GM21737 (cell line): ENCODE measurements around the gene GAS2L1.

Experiments
- ATAC-seq: cut with Tn5 transposase; IDR thresholded peaks from one replicate; pipeline ENCODE4 v1.9.1; 2021; ENCODE audit warnings: mild to moderate bottlenecking, moderate library complexity; ENCODE audit not compliant: unreplicated experiment

GAS2L1 gene

DNA sequence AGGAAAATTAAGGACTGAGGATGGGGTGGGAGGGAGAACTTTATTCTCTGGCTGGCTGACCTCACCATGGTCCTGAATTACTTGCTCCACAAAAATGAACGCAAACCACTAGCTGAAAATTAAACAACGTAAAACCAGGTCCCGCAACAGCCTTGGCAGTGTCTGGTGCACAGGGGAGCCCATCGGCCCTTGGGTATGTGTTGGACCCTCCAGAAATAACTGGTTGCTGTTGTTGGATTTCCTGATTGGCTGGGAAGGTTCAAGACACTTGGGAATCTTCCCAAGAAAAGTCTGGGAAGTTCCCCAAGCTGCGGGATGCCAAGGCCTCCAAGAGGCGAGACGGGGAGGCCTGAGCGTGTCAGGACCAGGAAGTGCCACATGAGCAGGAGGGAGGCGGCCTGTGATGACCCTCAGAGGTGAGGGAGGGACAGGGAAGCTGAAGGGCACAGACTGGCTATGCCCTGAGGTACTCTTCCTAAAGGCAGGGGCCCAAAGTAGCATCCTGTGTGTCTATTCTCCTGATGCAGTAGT is 19.4 kb downstream of the GAS2L1 start:
- ATAC-seq = no peak

DNA sequence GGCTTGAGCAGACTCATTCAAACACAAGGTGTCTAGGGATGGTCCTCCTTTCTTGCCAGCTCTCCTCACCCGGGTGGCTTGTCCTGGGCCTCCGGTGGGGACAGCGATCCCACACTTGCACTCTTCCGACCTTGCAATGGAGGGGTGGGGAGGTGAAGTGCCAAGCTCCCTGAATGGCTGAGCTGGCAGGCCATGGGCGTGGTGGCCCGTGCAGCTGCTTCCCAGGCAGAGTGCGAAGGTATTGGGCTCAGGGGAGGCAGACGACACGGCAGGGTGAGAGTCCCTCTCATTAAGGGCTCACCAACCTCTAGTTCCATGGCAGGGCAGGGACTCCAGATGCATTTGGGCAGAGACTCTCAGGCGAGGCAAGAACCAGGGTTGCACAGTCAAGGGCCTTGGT is 20.0 kb downstream of the GAS2L1 start:
- no peak for ATAC-seq

DNA sequence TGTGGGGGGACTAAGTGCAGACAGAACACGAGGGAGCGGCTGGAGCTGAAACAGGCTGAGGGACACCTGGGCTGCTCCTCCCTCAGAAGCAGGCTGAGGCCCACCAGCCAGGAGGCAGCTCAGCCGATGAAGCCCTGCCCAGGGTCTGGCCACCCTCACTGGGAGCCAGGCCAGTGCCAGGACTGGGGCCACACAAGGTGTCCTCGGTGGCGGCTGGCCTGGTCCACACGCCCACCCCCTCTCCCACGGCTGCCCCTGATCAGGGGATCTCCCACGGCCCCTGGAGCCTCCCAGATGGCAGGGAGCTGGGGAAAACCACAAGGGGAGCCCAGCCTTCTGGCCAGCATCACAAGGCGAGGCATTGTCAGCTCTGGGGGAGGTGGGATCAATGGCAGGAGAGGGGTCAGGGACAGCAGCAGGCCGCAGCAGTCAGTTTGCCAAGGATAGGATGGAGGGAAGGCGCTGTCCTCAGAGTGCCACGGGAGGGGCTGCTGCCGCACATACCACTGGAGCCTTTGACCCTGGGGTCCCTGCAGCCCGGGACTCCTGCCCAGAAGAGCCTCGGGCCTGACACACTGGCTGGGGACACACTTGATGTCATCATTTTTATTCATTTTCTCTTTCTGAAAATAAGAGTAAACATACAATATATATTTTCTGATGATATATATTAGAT is 20.8 kb downstream of the GAS2L1 start:
- no peak for ATAC-seq

DNA sequence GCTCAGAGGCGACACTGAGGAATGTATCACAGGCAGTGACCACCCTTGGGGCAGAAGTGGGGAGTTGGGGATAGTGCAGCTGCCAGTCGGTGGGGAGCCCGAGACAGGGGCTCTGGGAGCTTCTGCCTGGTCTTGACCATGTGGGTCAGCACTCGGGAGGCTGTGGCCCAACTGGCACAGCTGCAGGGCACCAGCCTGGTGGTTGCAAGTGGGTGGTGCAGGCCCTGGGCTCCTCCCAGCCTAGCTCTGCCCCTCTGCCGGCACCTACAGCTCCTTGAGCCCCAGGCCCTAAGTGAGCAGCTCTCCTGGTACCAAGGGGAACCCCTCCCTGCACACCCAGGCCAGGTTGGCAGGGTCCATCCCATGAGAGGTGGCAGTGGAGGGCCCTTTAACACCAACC is 21.6 kb downstream of the GAS2L1 start:
- no peak for ATAC-seq

DNA sequence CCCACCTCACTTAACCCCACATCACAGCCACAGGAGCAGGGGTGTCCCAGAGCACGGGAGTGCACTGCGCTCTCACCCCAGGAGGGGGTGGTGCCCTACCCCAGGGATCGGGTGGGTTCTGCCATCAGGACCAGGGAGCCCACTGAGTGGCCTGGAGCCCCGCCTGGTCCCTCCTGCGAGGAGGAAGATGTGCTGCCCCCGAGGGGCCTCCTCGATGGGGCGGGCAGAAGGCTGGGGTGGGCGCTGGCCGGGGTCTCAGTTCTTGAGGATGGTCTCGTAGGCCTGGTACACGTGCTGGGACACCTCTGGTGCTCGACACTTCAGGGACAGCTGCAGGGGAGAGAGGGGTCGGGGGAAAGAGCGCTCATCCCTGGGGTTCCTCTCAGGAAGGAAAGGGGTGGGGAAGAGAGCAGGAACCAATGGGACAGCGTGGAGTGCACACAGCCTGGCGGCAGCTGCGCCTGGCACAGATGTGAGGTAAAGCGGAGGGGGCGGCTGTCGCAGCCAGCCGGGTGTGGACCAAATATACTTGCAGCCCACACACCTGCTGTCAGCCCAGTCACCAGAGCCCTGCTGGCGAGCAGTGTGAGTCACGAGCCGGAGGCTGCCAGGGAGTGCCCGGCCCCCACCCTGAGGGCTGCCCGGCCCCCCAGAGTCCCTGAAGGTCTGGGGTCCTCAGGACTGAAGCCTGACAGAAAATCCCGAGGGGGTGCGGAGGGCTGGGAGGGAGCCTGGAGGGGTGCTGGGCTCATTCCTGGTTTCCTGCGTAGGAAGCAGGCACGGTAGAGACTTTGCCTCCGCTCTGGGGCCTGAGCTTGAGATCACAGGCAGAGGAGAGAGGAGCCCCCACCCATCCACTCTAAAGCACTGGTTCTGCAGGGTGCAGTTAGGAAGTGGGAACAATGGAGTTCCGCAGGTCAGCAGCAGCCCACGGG is 22.4 kb downstream of the GAS2L1 start:
- no peak for ATAC-seq

DNA sequence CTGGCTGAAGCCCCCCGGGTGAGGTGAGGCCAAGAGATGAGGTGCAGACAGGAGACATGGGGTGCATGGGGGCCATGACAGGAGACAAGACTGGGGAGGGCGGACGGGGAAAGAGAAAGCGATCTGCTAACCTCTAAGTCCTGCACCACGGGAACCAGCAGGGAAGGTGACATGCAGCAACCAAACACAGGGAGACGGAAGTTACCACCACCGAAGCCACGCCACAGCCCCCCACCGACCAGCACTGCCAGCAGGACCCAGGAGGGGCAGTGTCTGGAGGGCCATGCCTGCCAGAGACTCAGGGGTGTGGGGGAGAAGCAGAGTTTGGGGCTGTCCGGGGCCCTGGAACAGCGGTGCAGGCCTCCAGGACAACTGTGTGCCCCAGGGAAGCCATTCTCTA is 23.1 kb downstream of the GAS2L1 start:
- no peak for ATAC-seq

DNA sequence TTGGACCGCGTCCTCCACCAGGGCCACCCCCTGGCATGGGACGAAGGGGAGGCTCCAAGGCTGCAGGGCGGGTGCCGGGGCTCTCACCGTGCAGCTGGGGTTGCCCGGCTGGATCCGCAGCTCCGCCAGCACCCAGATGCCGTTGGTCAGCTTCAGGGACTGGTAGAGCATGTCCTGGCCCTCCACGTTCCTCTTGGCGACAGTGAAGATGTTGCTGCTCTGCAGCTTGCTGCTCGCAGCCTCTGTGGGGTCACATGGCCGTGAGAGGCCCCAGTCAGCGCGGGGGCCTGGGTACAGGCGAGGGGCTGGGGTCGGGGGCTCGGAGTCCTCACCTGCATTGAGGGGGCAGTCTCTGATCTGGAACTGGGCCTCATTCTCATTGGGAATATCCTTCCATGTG is 23.8 kb downstream of the GAS2L1 start:
- no peak for ATAC-seq

DNA sequence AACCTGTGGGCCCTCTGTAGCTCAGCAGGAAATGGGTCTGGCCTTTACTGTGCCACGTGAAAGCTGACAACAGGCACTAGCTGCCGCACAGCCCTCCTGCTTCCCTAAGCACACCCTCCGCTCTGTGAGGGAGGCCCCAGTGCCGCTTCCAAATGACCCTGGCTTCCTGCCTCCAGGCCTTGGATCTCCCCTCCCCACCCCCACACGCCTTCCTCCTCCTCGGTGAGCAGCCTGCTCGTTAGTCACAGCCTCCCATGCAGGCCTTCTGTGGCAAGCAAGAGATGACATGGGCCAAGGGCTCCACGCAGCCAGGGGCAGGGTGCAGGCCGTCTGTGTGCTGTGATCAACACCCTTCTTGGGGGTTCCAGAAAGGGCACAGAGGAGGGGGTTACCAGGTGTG is 24.3 kb downstream of the GAS2L1 start:
- ATAC-seq = no peak

DNA sequence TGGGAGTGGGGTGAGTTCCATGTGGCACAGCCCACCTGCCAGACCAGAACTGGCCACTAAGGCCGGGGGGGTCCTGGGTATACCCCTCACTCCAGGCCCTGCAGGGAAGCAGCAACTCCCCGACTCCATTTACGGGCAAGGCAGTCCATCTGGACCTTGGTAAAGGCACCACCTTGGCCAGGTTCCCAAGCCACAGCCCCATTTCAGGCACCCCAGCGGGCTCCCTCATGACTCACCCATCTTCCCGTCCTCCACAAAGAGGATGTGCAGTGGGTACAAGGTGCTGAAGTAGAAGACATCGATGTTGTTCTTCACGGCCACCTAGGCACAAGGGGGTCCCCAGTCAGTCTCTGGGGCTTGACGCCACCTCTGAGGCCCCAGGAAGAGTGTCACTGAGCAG is 24.8 kb downstream of the GAS2L1 start:
- ATAC-seq = no peak

DNA sequence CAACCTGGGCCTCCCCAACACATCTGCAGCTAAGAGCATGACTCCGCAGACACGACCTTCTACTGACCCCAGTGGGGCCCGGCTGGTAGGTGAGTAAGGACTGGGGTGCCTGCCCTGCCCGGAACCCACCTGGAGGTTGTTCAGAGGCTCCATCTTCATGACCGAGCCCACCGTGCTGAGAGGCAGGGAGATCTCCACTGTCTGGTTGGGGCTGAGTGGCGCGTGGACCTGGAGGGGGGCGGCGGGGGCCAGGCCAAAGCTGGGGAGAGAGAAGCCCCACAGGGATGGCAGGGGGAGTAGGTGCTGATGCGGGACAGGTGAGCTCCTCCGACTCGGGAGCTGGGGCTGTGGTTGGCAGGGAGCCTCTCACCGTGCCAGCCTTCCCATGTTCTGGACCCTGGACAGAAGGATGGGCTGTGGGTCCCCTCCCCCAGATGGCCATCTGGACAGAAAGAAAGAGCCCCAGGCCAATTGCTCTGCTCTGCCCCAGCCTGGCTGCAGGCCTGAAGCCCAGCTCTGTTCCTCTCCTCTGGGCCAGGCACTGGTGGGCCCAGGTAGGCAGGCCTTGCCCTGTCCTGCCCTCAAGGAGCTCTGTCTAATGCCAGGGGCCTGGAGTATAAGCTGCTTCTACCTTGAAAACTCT is 25.3 kb downstream of the GAS2L1 start:
- no peak for ATAC-seq

DNA sequence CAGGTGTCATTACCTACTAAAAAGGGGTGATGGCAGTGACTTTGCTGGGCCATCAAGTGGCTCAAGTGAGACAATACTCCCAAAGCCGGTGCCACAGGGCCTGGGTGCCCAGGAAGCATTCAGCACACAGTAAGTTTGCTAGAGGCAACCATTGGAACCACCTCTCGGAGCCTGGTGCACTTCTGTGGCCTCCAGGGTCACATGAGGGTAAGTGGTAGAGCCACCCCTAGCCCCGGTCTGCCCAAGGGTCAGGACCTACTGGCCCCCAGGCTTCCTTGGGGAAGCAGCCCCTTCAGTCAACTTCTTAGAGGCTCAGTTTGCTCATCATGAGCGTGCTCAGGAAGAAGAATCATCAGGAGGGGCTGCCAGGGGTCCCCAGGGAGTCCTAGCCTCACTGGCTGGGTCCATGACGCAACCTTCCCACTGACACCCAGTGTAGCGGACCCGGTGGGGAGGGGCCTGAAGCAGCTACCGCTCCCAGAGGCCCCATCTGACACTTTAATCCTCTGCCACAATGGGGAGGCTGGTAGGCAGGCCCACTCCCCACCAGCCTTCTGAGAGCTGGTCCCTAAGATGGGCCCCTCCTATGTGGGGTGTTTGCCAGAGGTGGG is 26.5 kb downstream of the GAS2L1 start:
- ATAC-seq = no peak

DNA sequence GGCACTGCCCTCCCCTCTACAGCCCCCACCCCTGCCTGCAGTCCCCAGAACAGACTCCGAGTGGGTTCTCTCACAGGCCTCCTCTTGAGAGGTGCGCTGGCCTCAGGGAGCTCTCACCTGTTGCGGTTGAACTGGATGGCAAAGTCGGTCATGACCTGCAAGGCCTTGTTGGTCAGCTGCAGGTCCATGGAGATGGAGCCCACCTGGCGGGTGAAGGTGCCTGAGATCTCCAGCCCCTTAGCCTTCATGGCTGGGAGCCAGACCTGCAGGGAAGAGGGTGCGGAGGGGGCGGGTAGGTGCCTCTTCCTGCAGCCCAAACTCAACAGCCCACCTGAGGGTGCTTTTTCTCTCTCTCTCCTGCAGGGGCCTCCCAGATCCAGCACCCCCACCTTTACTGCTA is 27.7 kb downstream of the GAS2L1 start:
- no peak for ATAC-seq

DNA sequence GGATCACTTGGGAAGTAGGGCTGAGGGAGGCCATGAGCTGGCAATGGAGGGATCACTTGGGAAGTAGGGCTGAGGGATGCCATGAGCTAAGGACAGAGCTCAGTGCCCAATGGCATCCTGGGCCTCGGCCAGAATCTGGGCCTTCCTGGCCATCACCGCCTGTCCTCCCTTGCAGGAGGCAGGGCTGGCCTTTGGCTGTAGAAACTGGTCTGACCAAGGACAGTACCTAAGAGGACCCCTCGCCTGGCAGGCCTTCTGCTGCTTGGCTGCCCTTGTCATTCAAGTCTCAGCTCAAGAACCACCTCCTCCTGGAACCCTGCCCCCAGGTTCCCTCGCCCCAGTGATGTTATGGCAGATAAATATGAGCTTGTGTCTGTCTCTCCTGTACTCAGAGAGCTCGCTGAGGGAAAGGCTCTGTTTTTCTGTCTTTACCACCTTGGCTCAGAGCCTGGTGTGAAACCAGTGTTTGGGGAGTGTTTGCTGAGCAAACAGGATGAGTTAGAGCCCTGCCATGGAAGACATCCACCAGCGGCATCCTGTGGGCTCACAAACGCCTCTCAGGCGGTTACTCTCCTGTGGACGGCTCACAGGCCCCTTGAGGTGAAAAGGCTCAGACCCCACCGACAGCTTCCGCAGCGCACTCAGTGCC is 28.4 kb downstream of the GAS2L1 start:
- no peak for ATAC-seq

DNA sequence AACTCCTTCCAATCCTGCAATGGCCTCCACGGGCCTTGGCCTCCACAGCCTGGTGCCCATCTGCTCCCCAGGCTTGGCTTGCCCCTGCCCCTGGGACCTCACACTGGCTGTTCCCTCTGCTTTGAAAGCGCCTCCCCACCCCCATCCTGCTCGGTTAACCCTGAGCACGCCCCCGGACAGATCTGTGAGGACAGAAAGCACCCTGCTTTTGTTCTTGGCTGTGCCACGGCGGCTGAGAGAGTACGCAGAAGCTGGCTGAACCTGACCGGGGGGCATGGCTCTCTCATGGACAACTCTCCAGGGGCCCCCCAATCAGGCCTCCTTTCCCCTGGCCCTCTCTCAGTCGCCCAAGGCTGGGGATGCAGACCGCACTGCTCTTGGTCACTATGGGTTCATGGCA is 29.2 kb downstream of the GAS2L1 start:
- ATAC-seq = no peak

DNA sequence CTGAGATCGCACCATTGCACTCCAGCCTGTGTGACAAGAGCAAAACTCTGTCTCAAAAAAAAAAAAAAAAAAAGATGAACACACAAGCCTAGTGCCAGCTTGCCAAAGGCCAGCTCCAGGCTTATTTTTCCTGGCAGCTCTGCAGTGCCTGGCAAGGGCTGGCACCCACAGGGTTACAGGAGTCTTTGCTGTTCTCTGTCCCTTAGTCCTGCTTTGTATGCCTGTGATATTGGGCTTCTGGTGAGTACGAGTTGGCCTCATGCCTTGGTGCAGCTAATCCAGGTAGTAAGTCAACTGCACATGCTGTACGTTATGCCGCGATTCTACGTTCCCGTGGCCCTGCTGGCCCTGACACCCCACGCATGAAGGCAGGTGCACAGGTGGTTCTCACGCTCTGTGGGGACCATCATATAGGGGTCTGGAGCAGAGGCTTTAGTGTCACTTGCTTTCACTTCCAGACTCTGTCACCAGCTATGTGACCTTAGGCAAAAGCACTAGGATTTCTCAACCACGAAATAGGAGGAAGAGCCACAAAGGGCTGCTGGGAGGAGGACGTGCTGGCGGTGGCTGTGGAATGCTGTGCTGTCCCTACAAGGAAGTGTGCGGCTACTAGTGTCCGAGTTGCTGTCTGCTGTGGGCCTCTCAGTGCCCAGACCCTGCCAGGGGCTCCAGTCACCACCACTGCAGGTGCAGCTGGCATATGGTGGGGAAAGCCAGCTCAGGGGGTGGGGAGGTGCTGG is 30.5 kb downstream of the GAS2L1 start:
- no peak for ATAC-seq

DNA sequence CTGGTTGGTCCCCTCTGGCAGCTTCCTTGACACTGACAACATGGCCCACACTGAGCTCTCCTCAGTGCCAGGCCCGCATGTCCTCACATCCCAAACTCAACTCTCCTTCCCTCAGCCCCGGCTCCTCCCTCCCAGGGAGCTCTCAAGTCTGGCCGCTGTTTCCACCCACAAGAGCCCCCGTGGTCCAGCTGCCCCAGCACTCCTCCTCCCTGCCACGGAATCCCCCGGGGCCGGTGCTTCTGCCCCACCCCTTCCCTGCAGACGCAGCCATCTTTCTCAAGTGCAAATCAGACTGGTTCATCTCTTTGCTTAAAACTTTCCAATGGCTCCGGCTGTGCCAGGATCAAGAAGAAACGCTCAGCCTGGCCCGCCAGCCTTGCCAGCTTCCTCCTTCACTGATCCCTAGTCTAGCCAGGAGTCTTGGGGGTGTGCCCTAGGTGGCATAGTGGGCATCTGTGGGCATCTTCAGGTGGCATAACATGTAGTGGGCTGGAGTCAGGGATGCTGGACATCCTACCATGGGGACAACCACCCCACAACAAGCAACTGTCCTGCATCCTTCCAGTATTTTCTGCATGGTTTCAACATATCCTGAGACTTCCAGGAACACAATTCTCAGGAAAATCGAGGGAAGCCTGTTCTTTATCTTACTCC is 31.3 kb downstream of the GAS2L1 start:
- no peak for ATAC-seq

DNA sequence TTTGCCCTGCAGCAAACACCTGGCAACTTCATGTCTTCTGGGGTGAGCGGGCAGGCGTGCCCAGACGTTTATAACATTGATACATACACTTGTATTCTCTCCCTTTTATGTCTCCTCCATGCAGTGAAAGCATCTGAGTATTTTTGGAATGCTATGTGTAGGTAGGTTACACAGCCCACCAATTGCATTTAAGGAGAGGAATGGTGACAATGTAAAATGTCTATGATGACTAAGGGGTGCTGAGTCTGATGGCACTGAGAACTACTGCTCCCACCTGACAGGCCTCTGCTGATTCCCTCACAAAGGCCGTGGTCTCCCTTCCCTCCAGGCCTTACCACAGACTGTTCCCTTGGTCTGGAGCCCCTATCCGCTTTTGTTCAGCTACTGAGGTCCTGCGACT is 31.9 kb downstream of the GAS2L1 start:
- no peak for ATAC-seq

DNA sequence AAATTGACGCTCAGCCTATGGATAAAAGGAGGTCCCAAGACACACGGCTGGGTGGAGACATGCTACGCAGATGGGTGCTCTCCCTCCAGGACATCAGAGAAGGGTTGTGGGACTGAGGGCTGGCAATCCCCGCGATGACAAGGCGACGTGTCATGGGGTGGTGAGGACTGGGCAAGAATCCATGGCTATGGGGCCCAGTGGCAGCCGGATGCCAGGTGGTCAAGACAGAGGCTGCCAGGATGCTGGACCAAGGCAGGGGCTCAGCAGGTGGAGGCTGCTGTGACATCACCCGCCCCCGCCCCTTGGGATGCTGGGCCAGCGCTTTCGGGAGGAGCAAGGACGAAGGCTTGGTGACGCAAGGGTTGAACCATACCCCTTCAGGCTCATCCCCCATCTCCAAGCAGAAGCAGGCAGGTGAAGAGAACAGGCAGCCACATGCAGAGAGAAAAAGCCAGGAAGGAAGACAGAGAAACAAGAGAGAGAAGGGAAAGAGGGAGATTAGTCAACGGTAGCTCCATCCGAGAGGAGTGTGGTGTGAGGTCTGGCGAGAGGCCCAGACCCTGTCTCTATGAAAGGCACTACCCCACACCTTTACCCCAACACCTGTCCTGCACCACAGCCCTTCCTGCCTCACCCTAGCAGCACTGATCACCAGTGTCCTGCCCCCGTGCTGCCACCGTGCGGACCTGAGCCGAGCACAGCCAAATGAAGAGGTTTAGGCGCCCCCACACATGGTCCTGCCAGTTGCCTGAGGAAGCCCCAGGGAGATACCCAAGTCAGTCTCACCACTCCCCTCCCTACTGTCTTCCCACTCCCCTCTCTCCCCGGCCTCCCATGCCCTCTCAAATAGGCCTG is 33.2 kb downstream of the GAS2L1 start:
- no peak for ATAC-seq

DNA sequence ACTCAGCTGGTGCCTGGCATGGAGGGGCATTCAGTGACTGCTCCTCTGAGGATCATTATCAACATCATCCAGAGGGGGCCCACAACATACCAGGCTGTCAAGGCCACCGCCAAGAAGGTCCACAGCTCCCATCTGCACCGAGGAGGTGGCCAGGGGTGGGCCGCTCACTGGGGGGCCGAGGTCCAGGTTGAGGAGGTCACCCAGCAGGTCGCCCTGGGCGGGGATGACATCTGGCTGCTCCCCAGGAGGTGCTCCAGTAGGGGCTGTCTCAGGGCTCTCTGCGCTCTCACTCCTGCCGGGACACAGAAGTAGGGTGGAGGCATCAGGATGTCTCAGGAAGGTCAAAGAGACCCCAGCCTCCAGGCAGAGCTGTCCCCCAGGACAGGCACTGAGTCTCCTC is 34.1 kb downstream of the GAS2L1 start:
- no peak for ATAC-seq
